ENCODE results near the gene LAMA3.

Gene LAMA3

GRCh38 chr18:23814991-23815614 lies 125.8 kb downstream of the LAMA3 start:
- no peak overlapping the region for H3K4me3 ChIP-seq (ENCODE audit: low read length)
- TF ChIP-seq, protein P1, sequence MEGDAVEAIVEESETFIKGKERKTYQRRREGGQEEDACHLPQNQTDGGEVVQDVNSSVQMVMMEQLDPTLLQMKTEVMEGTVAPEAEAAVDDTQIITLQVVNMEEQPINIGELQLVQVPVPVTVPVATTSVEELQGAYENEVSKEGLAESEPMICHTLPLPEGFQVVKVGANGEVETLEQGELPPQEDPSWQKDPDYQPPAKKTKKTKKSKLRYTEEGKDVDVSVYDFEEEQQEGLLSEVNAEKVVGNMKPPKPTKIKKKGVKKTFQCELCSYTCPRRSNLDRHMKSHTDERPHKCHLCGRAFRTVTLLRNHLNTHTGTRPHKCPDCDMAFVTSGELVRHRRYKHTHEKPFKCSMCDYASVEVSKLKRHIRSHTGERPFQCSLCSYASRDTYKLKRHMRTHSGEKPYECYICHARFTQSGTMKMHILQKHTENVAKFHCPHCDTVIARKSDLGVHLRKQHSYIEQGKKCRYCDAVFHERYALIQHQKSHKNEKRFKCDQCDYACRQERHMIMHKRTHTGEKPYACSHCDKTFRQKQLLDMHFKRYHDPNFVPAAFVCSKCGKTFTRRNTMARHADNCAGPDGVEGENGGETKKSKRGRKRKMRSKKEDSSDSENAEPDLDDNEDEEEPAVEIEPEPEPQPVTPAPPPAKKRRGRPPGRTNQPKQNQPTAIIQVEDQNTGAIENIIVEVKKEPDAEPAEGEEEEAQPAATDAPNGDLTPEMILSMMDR (IDR thresholded peaks at IDR 0.05; ENCODE audit: insufficient read depth, low read depth, low read length, missing control alignments) = no peak
- DNase-seq (ENCODE audit: low read depth) = no peak

- H3K4me3 ChIP-seq (ENCODE audit: low read length) = no peak overlapping the region
- no peak for DNase-seq (ENCODE audit: low read depth)
- TF ChIP-seq, protein P1 (IDR thresholded peaks at IDR 0.05; ENCODE audit: insufficient read depth, low read depth, low read length, missing control alignments) = no peak
These were observed 126.8 kb downstream of the LAMA3 start for GRCh38 chr18:23816021-23816420.

- H3K4me3 ChIP-seq (ENCODE audit: low read length) = no peak overlapping the region
- no peak for DNase-seq (ENCODE audit: low read depth)
- TF ChIP-seq, protein P1 (IDR thresholded peaks at IDR 0.05; ENCODE audit: insufficient read depth, low read depth, low read length, missing control alignments) = no peak
These were observed 127.5 kb downstream of the LAMA3 start for GRCh38 chr18:23816740-23817139.

DNA sequence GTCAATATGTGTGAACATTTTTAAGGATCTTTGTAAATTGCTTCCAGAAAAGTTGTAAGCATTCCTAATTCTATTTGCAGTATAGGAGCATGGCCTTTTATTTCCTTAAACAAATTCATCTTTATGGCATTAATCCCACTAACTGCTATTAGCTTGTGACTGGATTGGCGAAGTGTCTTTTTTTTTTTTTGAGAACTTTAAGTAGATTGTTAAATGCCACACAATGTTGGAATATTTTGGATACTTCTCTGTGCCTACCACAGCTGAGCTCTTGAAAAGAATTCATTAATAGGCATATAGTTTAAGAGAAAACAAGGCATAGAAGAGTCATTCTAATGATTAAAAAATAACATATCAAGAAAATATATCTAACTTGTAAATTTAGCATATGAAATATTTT lies 129.7 kb downstream of the LAMA3 start:
- DNase-seq (ENCODE audit: low read depth) = no peak
- TF ChIP-seq, protein P1 (IDR thresholded peaks at IDR 0.05; ENCODE audit: insufficient read depth, low read depth, low read length, missing control alignments) = no peak
- H3K4me3 ChIP-seq (ENCODE audit: low read length) = no peak overlapping the region

- H3K4me3 ChIP-seq (ENCODE audit: low read length) = no peak overlapping the region
- TF ChIP-seq, protein P1 (IDR thresholded peaks at IDR 0.05; ENCODE audit: insufficient read depth, low read depth, low read length, missing control alignments) = no peak
- DNase-seq (ENCODE audit: low read depth) = peak; percentile 64
These were observed 133.5 kb downstream of the LAMA3 start for GRCh38 chr18:23822590-23823385.

DNA sequence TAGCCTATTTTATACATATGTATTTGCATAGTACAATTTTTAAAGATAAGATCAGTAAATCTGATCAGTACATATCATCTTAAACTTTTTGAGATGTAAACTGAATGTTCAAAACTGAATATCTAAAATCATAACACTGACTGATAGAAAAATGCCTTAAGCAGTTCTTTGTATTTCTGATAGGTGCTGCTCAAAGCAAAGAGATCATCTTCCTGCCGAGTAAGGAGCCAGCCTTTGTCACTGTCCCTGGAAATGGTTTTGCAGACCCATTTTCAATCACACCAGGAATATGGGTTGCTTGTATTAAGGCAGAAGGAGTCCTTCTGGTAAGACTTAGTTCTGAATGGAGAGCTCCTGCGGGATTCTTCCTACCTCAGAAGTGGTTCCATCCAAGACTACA lies 135.0 kb downstream of the LAMA3 start:
- no peak overlapping the region for H3K4me3 ChIP-seq (ENCODE audit: low read length)
- no peak for DNase-seq (ENCODE audit: low read depth)
- TF ChIP-seq, protein P1 (IDR thresholded peaks at IDR 0.05; ENCODE audit: insufficient read depth, low read depth, low read length, missing control alignments) = peak; percentile 7
